ENCODE data around the gene FEZ2.
A peak's percentile ranks its signal among the peaks of the same experiment; 100 is the strongest.

FEZ2 gene

DNA sequence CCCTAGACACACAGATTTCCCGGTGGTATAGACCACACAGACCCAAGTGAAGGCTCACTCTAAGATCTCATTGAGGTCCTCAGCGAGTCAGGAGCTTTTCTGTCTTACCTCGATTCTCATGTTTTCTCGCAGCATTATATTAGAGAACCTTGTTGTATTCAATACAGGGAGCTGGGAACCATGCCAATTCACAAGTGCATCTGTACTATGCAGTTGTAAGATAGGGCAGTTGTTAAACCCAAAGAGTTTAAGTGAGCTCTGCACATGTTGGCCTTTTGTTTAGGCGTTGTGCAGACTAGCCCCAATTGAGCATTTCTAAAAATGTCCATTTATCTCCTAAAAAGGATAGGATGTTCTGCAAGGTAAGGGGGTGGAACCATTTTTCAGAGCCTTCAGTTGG, 59.6 kb downstream of the FEZ2 start:
- no peak for TF ChIP-seq ZNF8 (CRISPR knock-in tag; IDR thresholded peaks at IDR 0.05)
- TF ChIP-seq, protein P1, sequence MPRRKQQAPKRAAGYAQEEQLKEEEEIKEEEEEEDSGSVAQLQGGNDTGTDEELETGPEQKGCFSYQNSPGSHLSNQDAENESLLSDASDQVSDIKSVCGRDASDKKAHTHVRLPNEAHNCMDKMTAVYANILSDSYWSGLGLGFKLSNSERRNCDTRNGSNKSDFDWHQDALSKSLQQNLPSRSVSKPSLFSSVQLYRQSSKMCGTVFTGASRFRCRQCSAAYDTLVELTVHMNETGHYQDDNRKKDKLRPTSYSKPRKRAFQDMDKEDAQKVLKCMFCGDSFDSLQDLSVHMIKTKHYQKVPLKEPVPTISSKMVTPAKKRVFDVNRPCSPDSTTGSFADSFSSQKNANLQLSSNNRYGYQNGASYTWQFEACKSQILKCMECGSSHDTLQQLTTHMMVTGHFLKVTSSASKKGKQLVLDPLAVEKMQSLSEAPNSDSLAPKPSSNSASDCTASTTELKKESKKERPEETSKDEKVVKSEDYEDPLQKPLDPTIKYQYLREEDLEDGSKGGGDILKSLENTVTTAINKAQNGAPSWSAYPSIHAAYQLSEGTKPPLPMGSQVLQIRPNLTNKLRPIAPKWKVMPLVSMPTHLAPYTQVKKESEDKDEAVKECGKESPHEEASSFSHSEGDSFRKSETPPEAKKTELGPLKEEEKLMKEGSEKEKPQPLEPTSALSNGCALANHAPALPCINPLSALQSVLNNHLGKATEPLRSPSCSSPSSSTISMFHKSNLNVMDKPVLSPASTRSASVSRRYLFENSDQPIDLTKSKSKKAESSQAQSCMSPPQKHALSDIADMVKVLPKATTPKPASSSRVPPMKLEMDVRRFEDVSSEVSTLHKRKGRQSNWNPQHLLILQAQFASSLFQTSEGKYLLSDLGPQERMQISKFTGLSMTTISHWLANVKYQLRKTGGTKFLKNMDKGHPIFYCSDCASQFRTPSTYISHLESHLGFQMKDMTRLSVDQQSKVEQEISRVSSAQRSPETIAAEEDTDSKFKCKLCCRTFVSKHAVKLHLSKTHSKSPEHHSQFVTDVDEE (CRISPR knock-in tag; IDR thresholded peaks at IDR 0.05), result no peak
- TF ChIP-seq, protein P2, sequence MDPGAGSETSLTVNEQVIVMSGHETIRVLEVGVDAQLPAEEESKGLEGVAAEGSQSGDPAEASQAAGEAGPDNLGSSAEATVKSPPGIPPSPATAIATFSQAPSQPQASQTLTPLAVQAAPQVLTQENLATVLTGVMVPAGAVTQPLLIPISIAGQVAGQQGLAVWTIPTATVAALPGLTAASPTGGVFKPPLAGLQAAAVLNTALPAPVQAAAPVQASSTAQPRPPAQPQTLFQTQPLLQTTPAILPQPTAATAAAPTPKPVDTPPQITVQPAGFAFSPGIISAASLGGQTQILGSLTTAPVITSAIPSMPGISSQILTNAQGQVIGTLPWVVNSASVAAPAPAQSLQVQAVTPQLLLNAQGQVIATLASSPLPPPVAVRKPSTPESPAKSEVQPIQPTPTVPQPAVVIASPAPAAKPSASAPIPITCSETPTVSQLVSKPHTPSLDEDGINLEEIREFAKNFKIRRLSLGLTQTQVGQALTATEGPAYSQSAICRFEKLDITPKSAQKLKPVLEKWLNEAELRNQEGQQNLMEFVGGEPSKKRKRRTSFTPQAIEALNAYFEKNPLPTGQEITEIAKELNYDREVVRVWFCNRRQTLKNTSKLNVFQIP (CRISPR knock-in tag; IDR thresholded peaks at IDR 0.05; ENCODE audit: borderline replicate concordance, low read depth), result no peak
- no peak for TF ChIP-seq CSRNP3 (CRISPR knock-in tag; IDR thresholded peaks at IDR 0.05)
- TF ChIP-seq, protein P3, sequence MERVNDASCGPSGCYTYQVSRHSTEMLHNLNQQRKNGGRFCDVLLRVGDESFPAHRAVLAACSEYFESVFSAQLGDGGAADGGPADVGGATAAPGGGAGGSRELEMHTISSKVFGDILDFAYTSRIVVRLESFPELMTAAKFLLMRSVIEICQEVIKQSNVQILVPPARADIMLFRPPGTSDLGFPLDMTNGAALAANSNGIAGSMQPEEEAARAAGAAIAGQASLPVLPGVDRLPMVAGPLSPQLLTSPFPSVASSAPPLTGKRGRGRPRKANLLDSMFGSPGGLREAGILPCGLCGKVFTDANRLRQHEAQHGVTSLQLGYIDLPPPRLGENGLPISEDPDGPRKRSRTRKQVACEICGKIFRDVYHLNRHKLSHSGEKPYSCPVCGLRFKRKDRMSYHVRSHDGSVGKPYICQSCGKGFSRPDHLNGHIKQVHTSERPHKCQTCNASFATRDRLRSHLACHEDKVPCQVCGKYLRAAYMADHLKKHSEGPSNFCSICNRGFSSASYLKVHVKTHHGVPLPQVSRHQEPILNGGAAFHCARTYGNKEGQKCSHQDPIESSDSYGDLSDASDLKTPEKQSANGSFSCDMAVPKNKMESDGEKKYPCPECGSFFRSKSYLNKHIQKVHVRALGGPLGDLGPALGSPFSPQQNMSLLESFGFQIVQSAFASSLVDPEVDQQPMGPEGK (CRISPR knock-in tag; IDR thresholded peaks at IDR 0.05; ENCODE audit: borderline replicate concordance), result no peak
- TF ChIP-seq OSR1 (CRISPR knock-in tag; IDR thresholded peaks at IDR 0.05), result no peak
- peak; percentile 13 for ATAC-seq

DNA sequence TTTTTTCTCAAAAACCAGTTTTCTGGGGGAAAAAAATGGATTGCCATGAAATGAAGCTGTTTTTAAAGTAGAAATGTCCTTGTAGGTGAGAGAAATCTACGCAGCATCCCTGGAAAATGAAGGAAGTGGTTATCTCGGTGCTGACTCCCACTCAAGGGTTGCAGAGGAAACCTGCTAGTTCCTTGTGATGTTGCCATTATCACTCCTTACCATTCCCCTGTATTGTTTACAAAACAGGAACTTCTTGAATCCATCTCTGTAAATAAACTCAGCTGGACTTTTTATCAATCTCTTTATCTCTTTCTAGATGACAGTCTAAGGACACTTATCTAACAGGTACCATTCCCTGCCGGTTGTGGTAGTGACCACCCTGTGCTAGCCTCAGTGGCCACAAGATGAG, 61.2 kb downstream of the FEZ2 start:
- TF ChIP-seq SNAI2 (CRISPR knock-in tag; IDR thresholded peaks at IDR 0.05) (no peak), BACH2 (CRISPR knock-in tag; IDR thresholded peaks at IDR 0.05; ENCODE audit: borderline replicate concordance) (no peak), ESRRG (CRISPR knock-in tag; IDR thresholded peaks at IDR 0.05) (no peak), CSDC2 (CRISPR knock-in tag; IDR thresholded peaks at IDR 0.05) (no peak), ZFP3 (CRISPR knock-in tag; IDR thresholded peaks at IDR 0.05) (no peak), ZNF70 (CRISPR knock-in tag; IDR thresholded peaks at IDR 0.05) (no peak), TCF4 (CRISPR knock-in tag; IDR thresholded peaks at IDR 0.05; ENCODE audit: borderline replicate concordance) (no peak), CSRNP3 (CRISPR knock-in tag; IDR thresholded peaks at IDR 0.05) (no peak), ZFP30 (CRISPR knock-in tag; IDR thresholded peaks at IDR 0.05) (no peak), ZNF8 (CRISPR knock-in tag; IDR thresholded peaks at IDR 0.05) (no peak)
- TF ChIP-seq, protein P3 (CRISPR knock-in tag; IDR thresholded peaks at IDR 0.05; ENCODE audit: borderline replicate concordance), result no peak
- TF ChIP-seq, protein P2 (CRISPR knock-in tag; IDR thresholded peaks at IDR 0.05; ENCODE audit: borderline replicate concordance, low read depth), result no peak
- TF ChIP-seq, protein P1 (CRISPR knock-in tag; IDR thresholded peaks at IDR 0.05), result no peak
- no peak for ATAC-seq
